GM12878 (cell line): ENCODE data around the gene CNTN6.

ENCODE experiments used
- CHD1 ChIP-seq: IDR thresholded peaks from 2 replicates; pipeline ENCODE4 v1.6.1; 2012; ENCODE audit warnings: low read depth, low read length, improper control_type of control experiment
- EZH2 ChIP-seq: IDR thresholded peaks from 2 replicates; pipeline ENCODE4 v1.6.1; 2012; ENCODE audit warnings: low read depth, mild to moderate bottlenecking, control low read depth, inconsistent platforms, low read length, borderline replicate concordance; ENCODE audit not compliant: control insufficient read depth

DNA sequence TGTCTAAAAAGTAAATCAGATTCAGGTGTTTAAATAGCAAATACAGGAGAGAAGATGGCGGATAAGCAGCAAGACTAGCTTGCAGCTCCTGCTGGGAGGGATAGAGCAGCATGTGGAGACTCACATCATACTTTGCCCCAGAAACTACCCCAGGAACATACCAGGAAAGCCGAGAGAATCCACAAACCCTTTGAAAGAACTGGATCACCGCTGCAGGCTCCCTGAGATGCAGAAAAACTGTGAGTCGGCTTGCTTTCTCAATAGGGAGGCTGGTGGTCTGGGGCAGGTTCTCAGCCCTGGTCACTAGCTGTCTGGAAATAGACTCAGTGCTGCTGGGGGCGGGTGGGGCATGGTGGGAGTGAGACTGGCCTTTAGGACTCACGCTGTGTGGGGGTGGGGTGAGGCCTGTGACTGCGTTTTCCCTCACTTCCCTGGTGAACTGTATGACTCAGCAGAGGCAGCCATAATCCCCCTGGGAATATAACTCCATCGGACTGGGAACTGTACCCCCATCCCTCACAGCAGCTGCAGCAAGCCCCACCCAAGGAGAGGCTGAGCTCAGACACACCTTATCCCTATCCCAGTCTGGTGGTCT lies 142.8 kb downstream of the CNTN6 start:
- TF ChIP-seq CHD1 (no peak), EZH2 (no peak)
